MG63 (cell line): ENCODE measurements around the gene PSMD14. TPM values are rescaled to one million over a fixed set of nuclear protein-coding genes. Genes with fewer than 3 reads are reported as not detected.
"Not testable (repeated sequence)": the region's sequence is repeated elsewhere in the genome, so short reads cannot be mapped to it uniquely, and the experiment has no call there.

Experiments
- DNase-seq: peaks from one replicate; pipeline ENCODE4 v3.0.0-alpha.2; 2020
- H3K27me3 ChIP-seq: fragments of 250-450 bp; sonication (Bioruptor Pico); 2 replicates; pipeline ENCODE4 v1.5.1; 2020; ENCODE audit warnings: mild to moderate bottlenecking, moderate library complexity
- H3K36me3 ChIP-seq: fragments of 250-450 bp; sonication (Bioruptor Pico); 2 replicates; pipeline ENCODE4 v1.5.1; 2020; ENCODE audit warnings: mild to moderate bottlenecking, moderate library complexity
- H3K4me3 ChIP-seq: fragments of 250-450 bp; sonication (Bioruptor Pico); 2 replicates; pipeline ENCODE4 v1.5.1; 2020; ENCODE audit warnings: mild to moderate bottlenecking, moderate library complexity
- H3K9me3 ChIP-seq: fragments of 250-450 bp; sonication (Bioruptor Pico); 2 replicates; pipeline ENCODE4 v1.5.1; 2020; ENCODE audit warnings: mild to moderate bottlenecking, moderate library complexity
- total RNA-seq: library from RNA; depleted of rRNA; stranded (reverse); fragments of >200 nt; shearing (Covaris generic); gene quantifications from 2 replicates; pipeline ENCODE4 v1.2.3, GENCODE V29; 2014; ENCODE audit warnings: low replicate concordance

The PSMD14 gene
- total RNA-seq, 1 experiment from 2014 or later: 230 TPM

- not testable (repeated sequence) for H3K4me3 ChIP-seq, DNase-seq, H3K27me3 ChIP-seq
- Histone ChIP-seq H3K36me3 (peaks cover 42% of the 10 kb centered on the region), H3K9me3 (peaks cover 22% of the 10 kb centered on the region)
Observed at GRCh38 chr2:161360095-161360654, 52.0 kb downstream of the PSMD14 start.

GRCh38 chr2:161362568-161363166, 54.4 kb downstream of the PSMD14 start:
- Histone ChIP-seq H3K9me3 (peaks cover 22% of the 10 kb centered on the region), H3K4me3 (no peak overlapping the region), H3K27me3 (no peaks in the 10 kb centered on the region), H3K36me3 (peaks cover 42% of the 10 kb centered on the region)
- DNase-seq: no peak

DNA sequence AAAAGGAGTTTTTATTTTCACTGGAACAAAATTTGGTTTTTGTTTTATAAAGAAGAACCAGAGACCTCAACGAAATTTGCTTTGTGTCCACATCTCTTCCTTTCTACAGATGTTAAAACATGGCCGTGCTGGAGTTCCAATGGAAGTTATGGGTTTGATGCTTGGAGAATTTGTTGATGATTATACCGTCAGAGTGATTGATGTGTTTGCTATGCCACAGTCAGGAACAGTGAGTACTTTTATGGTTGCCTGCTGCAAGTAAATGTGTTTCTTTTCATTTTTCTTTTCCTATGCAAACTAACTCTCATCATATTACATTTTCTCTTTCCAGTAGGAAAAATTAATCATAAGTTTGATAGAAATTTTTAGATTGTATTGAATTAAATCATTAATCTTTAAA, 59.5 kb downstream of the PSMD14 start:
- peaks cover 39% of the 10 kb centered on the region for H3K36me3 ChIP-seq
- H3K9me3 ChIP-seq: peaks cover 4% of the 10 kb centered on the region
- H3K27me3 ChIP-seq: no peaks in the 10 kb centered on the region
- DNase-seq: no peak
- no peak overlapping the region for H3K4me3 ChIP-seq

DNA sequence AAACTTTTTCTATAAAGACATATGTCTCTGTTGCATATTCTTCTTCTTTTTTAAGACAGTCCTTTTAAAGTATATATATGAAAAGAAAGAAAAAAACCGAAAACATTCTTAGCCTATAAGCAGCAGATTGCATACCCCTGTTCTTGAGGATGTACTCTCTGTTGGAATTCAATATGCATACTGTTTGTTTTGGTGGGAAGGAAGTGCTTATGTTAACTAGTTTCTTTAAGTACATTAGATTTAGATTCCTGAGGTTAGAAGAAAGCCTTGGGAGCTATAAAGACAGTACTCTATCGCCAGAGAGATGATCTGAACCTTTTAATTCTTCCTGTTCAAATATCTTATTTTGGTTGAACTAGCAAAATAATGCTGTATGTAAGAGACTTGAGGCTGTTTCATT, 61.1 kb downstream of the PSMD14 start:
- Histone ChIP-seq H3K9me3 (no peaks in the 10 kb centered on the region; the same call in 1 of the 2 replicates), H3K36me3 (peaks cover 29% of the 10 kb centered on the region), H3K4me3 (no peak overlapping the region), H3K27me3 (no peaks in the 10 kb centered on the region)
- no peak for DNase-seq

- Histone ChIP-seq H3K27me3 (no peaks in the 10 kb centered on the region), H3K4me3 (no peak overlapping the region), H3K36me3 (peaks cover 33% of the 10 kb centered on the region), H3K9me3 (no peaks in the 10 kb centered on the region)
- no peak for DNase-seq
Observed at GRCh38 chr2:161370981-161371380, 62.8 kb downstream of the PSMD14 start.

DNA sequence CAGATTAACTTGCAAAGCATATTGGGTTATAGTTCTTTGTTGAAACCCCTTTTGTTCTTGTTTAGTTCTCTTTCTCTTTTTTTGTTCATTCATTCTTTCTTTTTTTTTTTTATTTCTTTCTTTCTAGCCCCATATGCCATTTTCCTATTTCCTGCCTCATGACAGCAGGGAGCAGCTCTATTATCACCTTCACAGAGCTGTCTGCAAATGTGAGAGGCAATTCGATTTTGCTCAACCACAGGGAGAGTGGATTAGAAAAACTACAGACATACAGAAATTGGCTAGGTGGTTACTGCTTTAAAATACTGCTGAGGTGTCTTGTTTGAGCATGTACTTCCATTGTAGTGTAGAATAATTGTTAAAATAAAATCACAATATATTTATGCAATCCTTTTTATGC, 63.6 kb downstream of the PSMD14 start:
- DNase-seq: no peak
- no peaks in the 10 kb centered on the region for H3K27me3 ChIP-seq
- no peak overlapping the region for H3K4me3 ChIP-seq
- H3K9me3 ChIP-seq: no peaks in the 10 kb centered on the region
- H3K36me3 ChIP-seq: peaks cover 38% of the 10 kb centered on the region

DNA sequence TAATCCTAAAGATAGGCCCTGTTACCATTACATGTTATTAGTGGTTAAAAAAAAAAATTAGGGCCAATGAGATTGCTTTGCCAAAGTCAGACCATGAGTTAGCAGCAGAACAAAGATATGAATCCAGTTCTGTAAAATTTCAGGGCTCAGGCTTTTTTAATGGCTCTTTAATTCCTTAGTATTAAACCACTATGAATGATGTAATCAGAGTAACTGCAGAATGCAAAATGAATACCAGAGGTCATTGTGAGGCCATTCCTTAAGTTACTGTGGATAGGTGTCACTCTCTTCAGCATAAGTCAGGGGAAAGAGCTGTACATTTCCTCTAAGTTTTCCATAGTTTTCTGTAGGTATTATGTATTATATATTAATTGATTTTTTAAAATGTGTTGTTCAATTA, 65.7 kb downstream of the PSMD14 start:
- H3K36me3 ChIP-seq: peaks cover 35% of the 10 kb centered on the region
- no peak for DNase-seq

DNA sequence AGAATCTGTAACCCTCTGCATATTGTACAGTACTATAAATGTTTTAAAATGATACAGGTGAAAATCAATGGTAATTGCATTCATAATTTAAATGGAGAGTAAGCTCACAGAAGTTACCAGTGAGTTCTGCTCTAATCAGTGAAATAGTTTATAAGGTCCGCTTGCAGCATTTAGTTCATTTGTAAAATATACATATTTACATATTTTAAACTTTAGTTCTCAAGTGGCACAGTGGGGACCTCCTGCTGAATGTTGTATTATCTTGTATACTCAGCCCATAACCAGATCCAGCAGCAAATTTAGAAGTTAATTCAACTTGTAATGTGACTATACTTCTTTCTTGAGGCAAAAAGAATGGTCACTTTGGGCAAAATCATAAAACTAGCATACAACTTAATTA, 66.2 kb downstream of the PSMD14 start:
- no peak for DNase-seq
- H3K4me3 ChIP-seq: no peak overlapping the region
- no peaks in the 10 kb centered on the region for H3K9me3 ChIP-seq
- no peaks in the 10 kb centered on the region for H3K27me3 ChIP-seq
- peaks cover 32% of the 10 kb centered on the region for H3K36me3 ChIP-seq

More for the DNA sequence above, 65.7 kb downstream of the PSMD14 start:
- Histone ChIP-seq H3K9me3 (no peaks in the 10 kb centered on the region), H3K4me3 (no peak overlapping the region), H3K27me3 (no peaks in the 10 kb centered on the region)

DNA sequence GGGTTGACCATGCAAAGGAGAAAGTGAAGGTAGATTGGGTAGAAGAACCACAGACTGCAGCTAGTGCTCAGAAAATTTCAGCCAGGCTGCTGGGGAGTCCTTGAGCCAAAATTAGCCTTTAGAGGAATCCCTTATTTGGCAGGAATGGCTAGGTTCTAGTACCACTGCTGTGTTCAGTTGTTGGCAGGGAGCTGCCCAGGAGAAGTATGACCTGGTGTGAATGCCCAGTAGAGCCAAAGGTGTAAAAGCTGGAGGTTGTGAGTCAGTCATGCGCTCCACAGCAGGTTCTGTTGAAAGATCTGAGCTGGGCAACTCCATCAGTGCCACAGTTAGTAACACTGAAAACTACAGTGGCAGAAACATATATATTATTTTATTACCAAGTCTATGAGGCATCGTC, 71.5 kb downstream of the PSMD14 start:
- peak; percentile 9 for DNase-seq
- Histone ChIP-seq H3K4me3 (no peak overlapping the region), H3K27me3 (no peaks in the 10 kb centered on the region), H3K36me3 (peaks cover 18% of the 10 kb centered on the region), H3K9me3 (no peaks in the 10 kb centered on the region)

- H3K4me3 ChIP-seq: no peak overlapping the region
- no peak for DNase-seq
- H3K36me3 ChIP-seq: peaks cover 17% of the 10 kb centered on the region
- no peaks in the 10 kb centered on the region for H3K9me3 ChIP-seq
- no peaks in the 10 kb centered on the region for H3K27me3 ChIP-seq
Observed at GRCh38 chr2:161381546-161381945, 73.3 kb downstream of the PSMD14 start.

- no peaks in the 10 kb centered on the region for H3K27me3 ChIP-seq
- H3K36me3 ChIP-seq: peaks cover 14% of the 10 kb centered on the region
- DNase-seq: no peak
- H3K9me3 ChIP-seq: no peaks in the 10 kb centered on the region
- no peak overlapping the region for H3K4me3 ChIP-seq
Observed at GRCh38 chr2:161382747-161383146, 74.5 kb downstream of the PSMD14 start.

- H3K36me3 ChIP-seq: peaks cover 10% of the 10 kb centered on the region
- no peaks in the 10 kb centered on the region for H3K9me3 ChIP-seq
- H3K27me3 ChIP-seq: no peaks in the 10 kb centered on the region
- H3K4me3 ChIP-seq: no peak overlapping the region
- no peak for DNase-seq
Observed at GRCh38 chr2:161384864-161385263, 76.6 kb downstream of the PSMD14 start.

DNA sequence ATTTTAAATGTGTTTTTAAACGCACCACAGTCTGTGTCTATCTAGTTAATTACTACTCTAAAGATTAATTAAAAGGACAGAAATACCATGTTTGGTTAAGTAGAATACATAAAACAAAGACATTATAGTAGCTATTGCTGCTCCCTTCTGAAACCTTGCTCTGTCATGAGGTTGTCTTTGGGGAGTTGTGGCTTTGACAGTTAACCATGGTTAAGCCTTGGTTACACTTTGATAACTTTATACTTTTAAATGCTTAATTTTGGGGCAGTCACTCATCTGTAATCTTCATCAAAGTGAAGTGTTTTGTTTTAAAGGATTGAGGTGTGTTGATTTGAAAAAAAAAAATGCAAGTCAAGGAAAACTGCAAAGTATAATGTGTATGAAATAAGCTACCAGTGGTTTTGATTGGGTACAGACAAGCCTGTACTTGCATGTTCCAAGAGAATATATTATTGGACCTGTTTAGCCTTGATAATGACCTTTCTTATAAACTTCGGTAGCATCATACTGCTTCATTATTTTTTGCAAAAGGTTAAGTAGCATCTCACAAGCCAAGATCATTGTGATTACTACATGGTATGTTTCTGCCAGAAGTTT, 78.1 kb downstream of the PSMD14 start:
- no peak overlapping the region for H3K4me3 ChIP-seq
- no peaks in the 10 kb centered on the region for H3K9me3 ChIP-seq
- H3K27me3 ChIP-seq: no peaks in the 10 kb centered on the region
- DNase-seq: no peak
- peaks cover 13% of the 10 kb centered on the region for H3K36me3 ChIP-seq

GRCh38 chr2:161388146-161388779, 80.0 kb downstream of the PSMD14 start:
- DNase-seq: no peak

GRCh38 chr2:161391737-161392506, 83.7 kb downstream of the PSMD14 start:
- Histone ChIP-seq H3K27me3 (no peaks in the 10 kb centered on the region), H3K4me3 (no peak overlapping the region), H3K36me3 (peaks cover 51% of the 10 kb centered on the region), H3K9me3 (no peaks in the 10 kb centered on the region)
- DNase-seq: no peak

More at GRCh38 chr2:161388146-161388779, 80.0 kb downstream of the PSMD14 start:
- Histone ChIP-seq H3K4me3 (no peak overlapping the region), H3K27me3 (no peaks in the 10 kb centered on the region), H3K36me3 (peaks cover 29% of the 10 kb centered on the region), H3K9me3 (no peaks in the 10 kb centered on the region)

- no peak for DNase-seq
- Histone ChIP-seq H3K4me3 (no peak overlapping the region), H3K27me3 (no peaks in the 10 kb centered on the region), H3K36me3 (peaks cover 69% of the 10 kb centered on the region), H3K9me3 (no peaks in the 10 kb centered on the region)
Observed at GRCh38 chr2:161400076-161400475, 91.9 kb downstream of the PSMD14 start.

DNA sequence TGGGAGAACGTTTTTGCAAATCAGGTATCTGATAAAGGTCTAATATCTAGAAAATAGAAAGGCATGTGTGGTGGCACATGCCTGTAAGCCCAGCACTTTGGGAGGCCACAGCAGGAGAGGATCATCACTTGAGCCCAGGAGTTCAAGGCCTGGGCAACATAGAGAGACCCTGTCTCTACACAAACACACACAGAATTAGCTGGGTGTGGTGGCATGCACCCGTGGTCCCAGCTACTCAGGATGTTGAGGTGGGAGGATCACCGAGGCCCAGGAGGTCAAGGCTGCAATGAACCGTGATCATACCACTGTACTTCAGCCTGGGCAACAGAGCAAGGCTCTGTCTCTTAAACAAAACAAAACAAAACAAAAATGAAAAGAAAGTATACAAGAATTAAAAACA, 94.1 kb downstream of the PSMD14 start:
- no peak overlapping the region for H3K4me3 ChIP-seq
- H3K36me3 ChIP-seq: peaks cover 56% of the 10 kb centered on the region
- H3K27me3 ChIP-seq: no peaks in the 10 kb centered on the region
- no peaks in the 10 kb centered on the region for H3K9me3 ChIP-seq
- no peak for DNase-seq
